Measurements from ENCODE around the gene TLE2.

The TLE2 gene

DNA sequence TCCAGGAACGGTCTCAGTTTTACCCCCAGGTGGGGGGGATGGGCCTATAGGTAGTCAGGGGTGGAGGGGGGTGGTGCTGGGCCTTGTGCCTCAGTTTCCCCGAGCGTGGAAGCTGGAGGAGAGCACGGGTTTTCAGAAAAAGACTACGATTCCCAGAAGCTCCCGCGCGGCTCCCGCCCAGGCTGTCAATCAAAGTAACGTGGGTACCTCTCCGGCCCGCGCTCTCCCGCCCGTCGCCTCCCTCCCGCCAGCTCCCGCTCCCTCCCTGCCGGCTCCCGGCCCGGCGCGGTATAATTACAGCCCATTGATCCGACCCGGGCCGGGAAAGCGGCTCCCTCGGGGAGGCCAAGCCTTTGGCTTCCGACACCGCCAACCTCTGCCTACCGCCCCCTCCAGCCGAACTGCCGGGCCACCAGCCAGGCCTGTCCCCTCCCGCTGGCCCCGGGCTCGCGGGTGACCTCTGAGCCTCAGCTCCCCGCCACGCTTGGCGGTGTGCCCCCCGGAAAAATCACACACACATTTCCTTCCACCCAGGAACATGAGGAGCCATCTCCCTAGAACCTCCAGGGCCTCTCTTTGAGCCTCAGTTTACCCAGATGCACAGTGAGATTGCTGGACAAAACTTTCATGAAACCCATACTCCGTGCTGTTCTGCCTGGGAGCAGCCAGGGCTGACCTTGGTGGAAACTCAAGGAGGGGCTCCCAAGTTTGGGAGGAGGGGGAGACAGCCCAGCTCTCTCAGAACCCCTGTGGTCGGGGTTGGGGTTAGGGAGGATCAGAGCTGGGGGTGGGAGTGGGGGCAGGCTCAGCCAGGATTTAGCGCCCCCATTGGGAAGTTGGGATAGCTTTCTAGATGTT, 7.3 kb upstream of the TLE2 start:
- peak; percentile 81 for DNase-seq (ENCODE audit: low read depth)

GRCh38 chr19:3035542-3036118, 6.5 kb upstream of the TLE2 start:
- DNase-seq (ENCODE audit: low read depth): peak; percentile 90

- peak; percentile 36 for DNase-seq (ENCODE audit: low read depth)
These were observed 5.8 kb upstream of the TLE2 start for GRCh38 chr19:3034656-3035541.

DNA sequence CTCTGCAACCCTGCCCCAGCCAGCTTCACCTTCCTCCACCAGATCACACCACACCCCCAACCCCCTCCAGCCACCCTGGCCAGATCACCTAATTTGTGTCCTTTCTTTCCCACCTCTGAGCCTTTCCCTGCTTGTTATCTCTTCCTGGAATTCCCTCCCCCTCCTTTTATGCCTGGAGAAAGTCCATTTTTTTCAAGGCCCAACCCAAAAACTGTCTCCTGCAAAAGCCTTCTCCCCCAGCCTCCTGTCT, 5.3 kb upstream of the TLE2 start:
- DNase-seq (ENCODE audit: low read depth): no peak

GRCh38 chr19:3033595-3034405, 4.7 kb upstream of the TLE2 start:
- no peak for DNase-seq (ENCODE audit: low read depth)

GRCh38 chr19:3031607-3031867, 2.5 kb upstream of the TLE2 start:
- DNase-seq (ENCODE audit: low read depth): no peak

DNA sequence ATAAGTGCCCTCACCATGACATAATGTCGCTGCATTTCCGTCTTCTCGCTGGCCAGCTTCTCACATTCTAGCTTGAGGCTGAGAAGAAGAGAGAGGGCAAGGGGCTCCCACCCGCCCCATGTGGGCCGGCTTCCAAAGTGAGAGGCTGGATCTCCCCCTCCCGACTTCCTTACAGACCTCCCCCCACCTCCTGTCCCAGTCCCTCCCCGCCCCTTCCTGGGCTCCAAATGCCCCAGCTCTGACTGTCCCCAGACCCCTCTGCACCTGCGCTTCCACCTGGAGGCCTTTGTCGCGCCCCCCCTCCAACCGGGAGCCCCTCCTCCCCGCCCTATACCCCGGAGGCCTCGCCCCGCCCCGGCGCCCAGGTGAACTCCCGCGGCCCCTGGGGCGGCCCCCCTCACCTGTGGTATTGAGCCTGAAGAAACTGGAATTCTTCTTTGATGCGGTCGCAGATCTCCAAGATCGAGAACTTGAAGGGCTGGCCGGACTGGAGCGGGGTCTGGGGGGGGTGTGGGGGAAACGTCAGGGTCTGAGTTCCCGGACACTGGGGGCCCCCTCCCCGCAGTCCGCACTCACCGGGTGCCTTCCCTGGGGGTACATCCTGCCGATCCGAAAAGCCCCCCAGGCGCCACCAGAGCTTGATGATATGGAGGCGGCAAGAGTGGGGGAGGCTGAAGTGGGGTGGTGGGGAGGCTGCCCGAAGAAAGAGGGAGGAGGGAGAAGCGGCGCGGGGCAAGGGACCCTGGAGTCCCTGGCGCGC, 595 bp downstream of the TLE2 start:
- DNase-seq (ENCODE audit: low read depth): no peak

- no peak for DNase-seq (ENCODE audit: low read depth)
These were observed 1.1 kb downstream of the TLE2 start for GRCh38 chr19:3027981-3028304.

DNA sequence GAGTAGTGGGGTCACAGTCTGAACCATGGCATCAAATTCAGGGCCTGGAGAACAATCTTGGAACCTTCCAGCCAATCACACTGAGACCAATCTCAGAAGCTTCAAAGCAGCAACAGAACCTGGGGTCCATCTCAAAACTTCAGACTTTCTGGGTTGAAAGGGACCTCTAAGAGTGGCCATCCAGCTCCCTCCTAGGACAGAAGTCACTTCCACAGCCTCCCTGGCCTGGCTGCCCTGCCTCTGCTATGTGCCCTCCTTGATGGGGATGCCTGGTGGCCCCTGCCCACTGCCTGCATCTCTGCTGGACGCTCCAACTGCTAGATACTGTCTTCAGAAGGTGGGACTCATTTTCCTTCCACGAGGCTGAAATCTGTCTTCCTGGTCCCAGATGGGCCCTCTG, 1.8 kb downstream of the TLE2 start:
- no peak for DNase-seq (ENCODE audit: low read depth)

DNA sequence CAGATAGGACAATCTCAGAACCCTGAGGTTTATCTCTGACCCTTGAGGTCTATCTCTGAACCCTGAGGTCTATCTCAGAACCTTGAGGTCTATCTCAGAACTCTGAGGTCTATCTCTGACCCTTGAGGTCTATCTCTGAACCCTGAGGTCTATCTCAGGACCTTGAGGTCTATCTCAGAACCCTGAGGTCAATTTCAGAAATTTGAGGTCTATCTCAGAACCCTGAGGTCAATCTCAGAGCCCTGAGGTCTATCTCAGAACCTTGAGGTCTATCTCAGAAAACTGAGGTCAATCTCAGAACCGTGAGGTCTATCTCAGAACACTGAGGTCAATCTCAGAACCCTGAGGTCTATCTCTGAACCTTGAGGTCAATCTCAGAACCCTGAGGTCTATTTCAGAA, 2.3 kb downstream of the TLE2 start:
- DNase-seq (ENCODE audit: low read depth): no peak

DNA sequence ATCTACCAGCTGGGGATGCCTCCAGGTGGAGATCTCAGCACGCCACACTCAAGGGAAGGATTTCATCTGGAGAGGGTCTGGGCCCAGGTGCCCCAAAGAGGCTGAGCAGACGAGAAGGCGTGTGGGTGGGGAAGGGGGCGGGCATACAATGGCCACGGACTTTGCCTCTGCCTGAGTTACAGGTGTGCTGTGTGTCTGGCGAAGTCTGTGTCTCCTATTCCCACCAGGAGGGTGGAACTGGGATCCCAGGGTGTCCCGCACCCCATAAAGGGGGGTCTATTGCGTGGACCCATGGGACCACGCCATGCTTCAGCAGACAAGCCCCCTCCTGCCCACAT, 3.6 kb downstream of the TLE2 start:
- DNase-seq (ENCODE audit: low read depth): no peak

- no peak for DNase-seq (ENCODE audit: low read depth)
These were observed 4.1 kb downstream of the TLE2 start for GRCh38 chr19:3024870-3025548.

DNA sequence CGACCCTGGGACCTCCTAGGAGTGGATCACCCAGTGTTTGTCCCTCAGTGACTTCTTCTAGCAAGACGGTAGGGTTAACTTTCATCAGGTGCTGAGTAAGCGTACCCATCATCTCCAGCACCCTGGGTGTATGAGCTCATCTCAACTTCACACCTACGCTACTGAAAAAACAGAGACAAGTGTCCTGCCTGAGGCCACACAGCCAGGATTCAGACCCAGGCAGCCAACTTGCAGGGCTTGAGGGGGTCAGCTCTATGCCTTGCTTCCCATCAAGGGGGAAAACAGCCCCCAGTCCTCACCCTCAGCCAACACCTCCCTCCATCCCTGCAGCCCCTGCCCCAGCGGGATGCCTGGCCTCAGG, 4.6 kb downstream of the TLE2 start:
- DNase-seq (ENCODE audit: low read depth): no peak

GRCh38 chr19:3020321-3020960, 8.6 kb downstream of the TLE2 start:
- DNase-seq (ENCODE audit: low read depth): no peak

GRCh38 chr19:3019211-3019854, 9.7 kb downstream of the TLE2 start:
- no peak for DNase-seq (ENCODE audit: low read depth)

DNA sequence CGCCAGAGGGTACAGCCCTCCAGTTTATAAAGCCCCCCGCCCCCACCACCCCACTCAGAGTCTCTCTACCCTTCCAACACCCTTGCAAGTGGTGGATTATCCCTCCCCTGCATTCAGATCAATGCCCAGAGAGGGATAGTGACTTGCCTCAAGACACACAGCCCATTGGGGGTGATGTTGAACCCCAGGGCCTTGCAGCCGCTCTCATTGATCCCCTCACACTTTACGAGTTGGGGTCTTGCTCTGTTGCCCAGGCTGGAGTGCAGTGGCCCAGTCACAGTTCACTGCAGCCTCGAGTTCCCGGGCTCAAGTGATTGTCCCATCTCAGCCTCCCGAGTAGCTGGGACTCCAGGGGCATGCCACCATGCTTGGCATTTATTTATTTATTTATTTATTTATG, 11.2 kb downstream of the TLE2 start:
- DNase-seq (ENCODE audit: low read depth): no peak

GRCh38 chr19:3015126-3016057, 13.7 kb downstream of the TLE2 start:
- no peak for DNase-seq (ENCODE audit: low read depth)

DNA sequence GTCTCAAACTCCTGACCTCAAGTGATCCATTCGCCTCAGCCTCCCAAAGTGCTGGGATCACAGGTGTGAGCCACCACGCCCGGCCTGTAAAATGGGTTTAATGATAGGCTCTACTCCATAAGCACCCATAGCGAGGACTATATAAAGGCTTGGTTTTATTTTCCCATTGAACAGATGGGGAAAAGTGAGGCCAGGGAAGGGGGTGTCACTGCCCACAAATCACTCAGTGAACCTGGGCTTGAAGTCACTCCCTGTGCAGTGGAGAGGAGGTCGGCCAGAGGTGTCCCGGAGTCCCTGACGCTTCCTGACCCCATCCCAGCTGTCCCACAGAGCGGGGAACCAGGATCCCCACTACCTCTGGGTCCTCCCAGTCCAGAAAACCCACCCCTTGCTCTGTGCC, 14.9 kb downstream of the TLE2 start:
- DNase-seq (ENCODE audit: low read depth): no peak

- no peak for DNase-seq (ENCODE audit: low read depth)
These were observed 15.8 kb downstream of the TLE2 start for GRCh38 chr19:3013263-3013725.
